Measurements from ENCODE around the gene COMMD7.

DNA sequence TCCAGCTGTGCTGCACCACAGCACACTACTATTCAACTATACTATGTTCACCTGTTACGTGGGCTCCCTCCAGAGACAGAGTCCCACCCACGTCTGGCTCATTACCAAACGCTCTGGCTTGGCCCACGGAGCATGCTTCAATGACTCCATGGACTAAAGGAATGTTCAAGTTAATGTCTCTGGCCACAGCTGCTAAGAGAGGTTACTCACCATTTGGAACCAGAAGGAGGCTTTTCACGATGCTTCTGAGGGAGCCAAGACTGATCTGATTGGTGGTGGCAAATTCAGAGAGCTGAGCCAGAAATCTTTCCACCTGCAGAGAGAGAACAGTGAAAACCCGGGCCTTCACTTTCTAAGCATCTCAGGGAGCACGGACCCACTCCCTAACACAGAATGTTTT, 15.6 kb downstream of the COMMD7 start:
- no peak for TF ChIP-seq POLR2A (IDR thresholded peaks at IDR 0.05)
- TF ChIP-seq, protein P1, sequence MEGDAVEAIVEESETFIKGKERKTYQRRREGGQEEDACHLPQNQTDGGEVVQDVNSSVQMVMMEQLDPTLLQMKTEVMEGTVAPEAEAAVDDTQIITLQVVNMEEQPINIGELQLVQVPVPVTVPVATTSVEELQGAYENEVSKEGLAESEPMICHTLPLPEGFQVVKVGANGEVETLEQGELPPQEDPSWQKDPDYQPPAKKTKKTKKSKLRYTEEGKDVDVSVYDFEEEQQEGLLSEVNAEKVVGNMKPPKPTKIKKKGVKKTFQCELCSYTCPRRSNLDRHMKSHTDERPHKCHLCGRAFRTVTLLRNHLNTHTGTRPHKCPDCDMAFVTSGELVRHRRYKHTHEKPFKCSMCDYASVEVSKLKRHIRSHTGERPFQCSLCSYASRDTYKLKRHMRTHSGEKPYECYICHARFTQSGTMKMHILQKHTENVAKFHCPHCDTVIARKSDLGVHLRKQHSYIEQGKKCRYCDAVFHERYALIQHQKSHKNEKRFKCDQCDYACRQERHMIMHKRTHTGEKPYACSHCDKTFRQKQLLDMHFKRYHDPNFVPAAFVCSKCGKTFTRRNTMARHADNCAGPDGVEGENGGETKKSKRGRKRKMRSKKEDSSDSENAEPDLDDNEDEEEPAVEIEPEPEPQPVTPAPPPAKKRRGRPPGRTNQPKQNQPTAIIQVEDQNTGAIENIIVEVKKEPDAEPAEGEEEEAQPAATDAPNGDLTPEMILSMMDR (IDR thresholded peaks at IDR 0.05): no peak
